GM10266 (cell line): ENCODE data around the gene ART1.

Experiments used
- DNase-seq: peaks from one replicate; pipeline ENCODE4 v3.0.0; 2012; ENCODE audit errors: extremely low spot score
- TF ChIP-seq, protein P1 (sequence below): IDR thresholded peaks from 2 replicates; pipeline ENCODE4 v1.5.1; 2012; ENCODE audit warnings: mild to moderate bottlenecking, low read depth; ENCODE audit not compliant: control insufficient read depth, insufficient read depth; ENCODE audit errors: missing control alignments

Gene ART1

GRCh38 chr11:3611976-3612678 lies 32.8 kb upstream of the ART1 start:
- TF ChIP-seq, protein P1, sequence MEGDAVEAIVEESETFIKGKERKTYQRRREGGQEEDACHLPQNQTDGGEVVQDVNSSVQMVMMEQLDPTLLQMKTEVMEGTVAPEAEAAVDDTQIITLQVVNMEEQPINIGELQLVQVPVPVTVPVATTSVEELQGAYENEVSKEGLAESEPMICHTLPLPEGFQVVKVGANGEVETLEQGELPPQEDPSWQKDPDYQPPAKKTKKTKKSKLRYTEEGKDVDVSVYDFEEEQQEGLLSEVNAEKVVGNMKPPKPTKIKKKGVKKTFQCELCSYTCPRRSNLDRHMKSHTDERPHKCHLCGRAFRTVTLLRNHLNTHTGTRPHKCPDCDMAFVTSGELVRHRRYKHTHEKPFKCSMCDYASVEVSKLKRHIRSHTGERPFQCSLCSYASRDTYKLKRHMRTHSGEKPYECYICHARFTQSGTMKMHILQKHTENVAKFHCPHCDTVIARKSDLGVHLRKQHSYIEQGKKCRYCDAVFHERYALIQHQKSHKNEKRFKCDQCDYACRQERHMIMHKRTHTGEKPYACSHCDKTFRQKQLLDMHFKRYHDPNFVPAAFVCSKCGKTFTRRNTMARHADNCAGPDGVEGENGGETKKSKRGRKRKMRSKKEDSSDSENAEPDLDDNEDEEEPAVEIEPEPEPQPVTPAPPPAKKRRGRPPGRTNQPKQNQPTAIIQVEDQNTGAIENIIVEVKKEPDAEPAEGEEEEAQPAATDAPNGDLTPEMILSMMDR: no peak
- no peak for DNase-seq

GRCh38 chr11:3613998-3614741 lies 30.8 kb upstream of the ART1 start:
- TF ChIP-seq, protein P1: no peak
- DNase-seq: no peak

- TF ChIP-seq, protein P1: no peak
- DNase-seq: peak; percentile 47
Observed at GRCh38 chr11:3614742-3615171, 30.2 kb upstream of the ART1 start.

- TF ChIP-seq, protein P1: no peak
Observed at GRCh38 chr11:3615998-3616397, 28.9 kb upstream of the ART1 start.

DNA sequence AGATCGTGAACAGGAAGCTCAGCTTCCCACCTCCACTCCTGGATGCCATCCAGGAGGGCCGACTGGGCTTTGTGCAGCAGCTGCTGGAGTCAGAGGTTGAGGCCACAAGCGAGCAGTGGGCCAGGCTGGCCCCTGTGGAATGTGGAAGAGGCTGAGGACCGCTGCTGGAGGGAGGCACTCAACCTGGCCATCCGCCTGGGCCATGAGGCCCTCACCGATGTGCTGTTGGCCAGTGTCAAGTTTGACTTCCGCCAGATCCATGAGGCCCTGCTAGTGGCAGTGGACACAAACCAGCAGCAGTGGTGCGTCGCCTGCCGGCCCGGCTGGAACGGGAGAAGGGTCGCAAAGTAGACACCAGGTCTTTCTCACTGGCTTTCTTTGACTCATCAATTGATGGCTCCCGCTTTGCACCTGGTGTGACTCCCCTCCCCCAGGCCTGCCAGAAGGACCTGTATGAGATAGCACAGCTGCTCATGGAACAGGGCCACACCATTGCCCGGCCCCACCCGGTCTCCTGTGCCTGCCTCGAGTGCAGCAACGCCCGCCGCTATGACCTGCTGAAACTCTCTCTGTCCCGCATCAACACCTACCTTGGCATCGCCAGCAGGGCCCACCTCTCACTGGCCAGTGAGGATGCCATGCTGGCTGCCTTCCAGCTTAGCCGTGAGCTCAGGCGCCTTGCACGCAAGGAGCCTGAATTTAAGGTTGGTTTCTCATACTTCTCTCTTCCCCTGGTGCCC lies 28.0 kb upstream of the ART1 start:
- no peak for DNase-seq

More at GRCh38 chr11:3615998-3616397, 28.9 kb upstream of the ART1 start:
- no peak for DNase-seq

DNA sequence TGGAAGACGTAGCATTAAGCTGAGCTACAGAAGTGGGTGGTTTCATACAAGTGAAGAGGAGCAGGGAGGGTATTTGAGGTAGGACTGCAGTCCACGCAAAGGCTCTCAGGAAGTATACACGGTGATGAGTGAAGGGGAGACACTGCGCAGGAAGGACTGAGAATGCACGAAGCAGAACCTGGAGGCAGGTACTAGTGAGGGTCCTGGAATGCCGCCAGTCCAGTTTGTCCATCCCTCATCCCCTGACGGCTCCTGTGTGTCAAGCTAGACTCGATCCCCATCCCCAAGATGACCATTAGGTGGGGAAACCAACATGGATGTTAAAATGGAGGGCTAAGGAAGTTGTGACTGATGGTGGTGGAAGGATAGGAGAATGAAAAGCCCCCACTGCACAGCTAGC lies 26.9 kb upstream of the ART1 start:
- TF ChIP-seq, protein P1: no peak

More for the DNA sequence above, 28.0 kb upstream of the ART1 start:
- TF ChIP-seq, protein P1: no peak

More for the DNA sequence above, 26.9 kb upstream of the ART1 start:
- no peak for DNase-seq
